DND-41 (cell line): ENCODE measurements around the gene HEATR3.
"Not testable (repeated sequence)": the region's sequence is repeated elsewhere in the genome, so short reads cannot be mapped to it uniquely, and the experiment has no call there.

ENCODE experiments used
- ATAC-seq: fragments of 200-7000 bp; cut with Tn5 transposase; 3 replicates; pipeline ENCODE4 v1.9.1; 2021; ENCODE audit warnings: low read depth; ENCODE audit not compliant: insufficient read depth
- DNase-seq: peaks from one replicate; pipeline ENCODE4 v3.0.0-alpha.2; 2020
- H2AFZ ChIP-seq: 2 replicates; pipeline ENCODE4 v1.6.0; 2012; ENCODE audit warnings: low read depth, low read length
- H3K27ac ChIP-seq: 2 replicates; pipeline ENCODE4 v1.5.1; 2012; ENCODE audit warnings: low read length, inconsistent platforms
- H3K27me3 ChIP-seq: fragments of 200-600 bp; sonication (generic); 2 replicates; pipeline ENCODE4 v1.6.0; 2012; ENCODE audit warnings: low read length, mild to moderate bottlenecking, inconsistent platforms; ENCODE audit not compliant: insufficient read depth, poor library complexity
- H3K36me3 ChIP-seq: 2 replicates; pipeline ENCODE4 v1.5.1; 2012; ENCODE audit warnings: low read length, inconsistent platforms; ENCODE audit not compliant: insufficient read depth
- H3K4me1 ChIP-seq: 2 replicates; pipeline ENCODE4 v1.5.1; 2012; ENCODE audit warnings: mild to moderate bottlenecking, low read length; ENCODE audit not compliant: insufficient read depth
- H3K4me2 ChIP-seq: 2 replicates; pipeline ENCODE4 v1.6.0; 2012; ENCODE audit warnings: mild to moderate bottlenecking, moderate library complexity, low read length, inconsistent platforms; ENCODE audit not compliant: insufficient read depth
- H3K4me3 ChIP-seq, 2 experiments: fragments of 200-600 bp in 1 of 2; shearing (Covaris generic) in 1 of 2; 2 replicates each; pipeline ENCODE4 v1.5.1; 2012 to 2016; ENCODE audit warnings: inconsistent platforms in 2 of 2, low read length in 2 of 2, mild to moderate bottlenecking in 2 of 2, low read depth in 1 of 2, moderate library complexity in 1 of 2
- H3K79me2 ChIP-seq: 2 replicates; pipeline ENCODE4 v1.6.0; 2012; ENCODE audit warnings: low read length, inconsistent platforms; ENCODE audit not compliant: insufficient read depth
- H3K9ac ChIP-seq: 2 replicates; pipeline ENCODE4 v1.6.0; 2012; ENCODE audit warnings: low read depth, mild to moderate bottlenecking, inconsistent platforms, low read length, moderate library complexity
- H3K9me3 ChIP-seq: 2 replicates; pipeline ENCODE4 v1.5.1; 2012; ENCODE audit warnings: low read length, moderate library complexity, mild to moderate bottlenecking, inconsistent platforms; ENCODE audit not compliant: insufficient read depth, severe bottlenecking
- H4K20me1 ChIP-seq: 2 replicates; pipeline ENCODE4 v1.6.0; 2012; ENCODE audit warnings: low read length; ENCODE audit not compliant: insufficient read depth
- EZH2 ChIP-seq: IDR thresholded peaks from 3 replicates; pipeline ENCODE4 v1.6.1; 2012; ENCODE audit warnings: borderline replicate concordance, low read depth, mild to moderate bottlenecking, moderate library complexity, low read length, inconsistent platforms; ENCODE audit not compliant: severe bottlenecking
- TF ChIP-seq, protein P1 (sequence below): IDR thresholded peaks from 2 replicates; pipeline ENCODE4 v1.5.1; 2012; ENCODE audit warnings: borderline replicate concordance, low read length, moderate library complexity, mild to moderate bottlenecking; ENCODE audit not compliant: poor library complexity, severe bottlenecking; ENCODE audit errors: extremely low read depth

The HEATR3 gene

DNA sequence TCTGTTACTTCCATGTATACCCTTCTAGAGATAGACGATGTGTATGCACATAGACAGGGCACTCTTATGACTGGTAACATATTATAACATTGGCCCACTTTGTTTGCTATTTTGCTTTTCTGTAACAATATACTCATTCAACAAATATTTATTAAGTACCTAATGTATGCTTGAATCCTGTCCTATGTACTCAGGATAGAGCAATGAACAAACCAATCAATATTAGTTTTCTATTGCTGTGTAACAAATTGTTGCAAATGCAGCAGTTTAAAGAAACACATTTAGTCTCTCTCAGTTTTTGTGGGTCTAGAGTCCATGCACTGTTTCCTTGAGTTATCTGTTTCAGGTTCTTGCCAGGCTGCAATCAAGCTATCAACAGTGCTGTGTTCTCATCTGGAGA, 57.6 kb downstream of the HEATR3 start:
- no peak overlapping the region for H3K9ac ChIP-seq
- H3K79me2 ChIP-seq, result no peaks in the 10 kb centered on the region
- H3K27me3 ChIP-seq, result no peaks in the 10 kb centered on the region
- no peak overlapping the region for H3K4me2 ChIP-seq
- no peaks in the 10 kb centered on the region for H4K20me1 ChIP-seq
- no peaks in the 10 kb centered on the region for H3K9me3 ChIP-seq
- DNase-seq (no peak), ATAC-seq (no peak)
- H3K36me3 ChIP-seq, result no peaks in the 10 kb centered on the region
- H3K4me3 ChIP-seq, result no peak overlapping the region
- no peak overlapping the region for H2AFZ ChIP-seq
- H3K27ac ChIP-seq, result no peak overlapping the region
- H3K4me1 ChIP-seq, result no peaks in the 10 kb centered on the region
- no peak for TF ChIP-seq EZH2
- TF ChIP-seq, protein P1, sequence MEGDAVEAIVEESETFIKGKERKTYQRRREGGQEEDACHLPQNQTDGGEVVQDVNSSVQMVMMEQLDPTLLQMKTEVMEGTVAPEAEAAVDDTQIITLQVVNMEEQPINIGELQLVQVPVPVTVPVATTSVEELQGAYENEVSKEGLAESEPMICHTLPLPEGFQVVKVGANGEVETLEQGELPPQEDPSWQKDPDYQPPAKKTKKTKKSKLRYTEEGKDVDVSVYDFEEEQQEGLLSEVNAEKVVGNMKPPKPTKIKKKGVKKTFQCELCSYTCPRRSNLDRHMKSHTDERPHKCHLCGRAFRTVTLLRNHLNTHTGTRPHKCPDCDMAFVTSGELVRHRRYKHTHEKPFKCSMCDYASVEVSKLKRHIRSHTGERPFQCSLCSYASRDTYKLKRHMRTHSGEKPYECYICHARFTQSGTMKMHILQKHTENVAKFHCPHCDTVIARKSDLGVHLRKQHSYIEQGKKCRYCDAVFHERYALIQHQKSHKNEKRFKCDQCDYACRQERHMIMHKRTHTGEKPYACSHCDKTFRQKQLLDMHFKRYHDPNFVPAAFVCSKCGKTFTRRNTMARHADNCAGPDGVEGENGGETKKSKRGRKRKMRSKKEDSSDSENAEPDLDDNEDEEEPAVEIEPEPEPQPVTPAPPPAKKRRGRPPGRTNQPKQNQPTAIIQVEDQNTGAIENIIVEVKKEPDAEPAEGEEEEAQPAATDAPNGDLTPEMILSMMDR, result no peak

DNA sequence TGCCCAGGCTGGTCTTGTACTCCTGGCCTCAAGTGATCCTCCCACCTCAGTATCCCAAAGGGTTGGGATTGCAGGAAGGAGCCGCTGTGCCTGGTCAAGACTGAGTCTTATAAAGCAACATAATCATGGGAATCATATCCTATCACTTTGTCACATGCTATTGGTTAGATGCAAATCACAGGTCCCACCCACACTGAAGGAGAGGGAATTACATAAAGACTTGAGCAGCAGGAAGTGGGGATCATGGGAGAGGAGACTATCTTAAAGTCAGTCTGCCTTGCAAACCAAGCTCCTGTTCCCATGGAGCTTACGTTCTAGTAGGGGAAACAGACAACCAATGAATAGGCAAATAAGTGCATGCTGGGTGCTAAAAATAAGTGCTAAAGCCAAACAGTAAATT, 59.0 kb downstream of the HEATR3 start:
- H3K4me2 ChIP-seq, result no peak overlapping the region
- H3K79me2 ChIP-seq, result no peaks in the 10 kb centered on the region
- no peaks in the 10 kb centered on the region for H3K36me3 ChIP-seq
- no peak for DNase-seq
- H3K9ac ChIP-seq, result no peak overlapping the region
- H3K4me3 ChIP-seq, result no peak overlapping the region
- H4K20me1 ChIP-seq, result no peaks in the 10 kb centered on the region
- H3K9me3 ChIP-seq, result no peaks in the 10 kb centered on the region
- H3K4me1 ChIP-seq, result no peaks in the 10 kb centered on the region
- H3K27me3 ChIP-seq, result no peaks in the 10 kb centered on the region
- H2AFZ ChIP-seq, result no peak overlapping the region
- no peak overlapping the region for H3K27ac ChIP-seq
- TF ChIP-seq, protein P1, result no peak
- no peak for TF ChIP-seq EZH2
- ATAC-seq, result no peak

DNA sequence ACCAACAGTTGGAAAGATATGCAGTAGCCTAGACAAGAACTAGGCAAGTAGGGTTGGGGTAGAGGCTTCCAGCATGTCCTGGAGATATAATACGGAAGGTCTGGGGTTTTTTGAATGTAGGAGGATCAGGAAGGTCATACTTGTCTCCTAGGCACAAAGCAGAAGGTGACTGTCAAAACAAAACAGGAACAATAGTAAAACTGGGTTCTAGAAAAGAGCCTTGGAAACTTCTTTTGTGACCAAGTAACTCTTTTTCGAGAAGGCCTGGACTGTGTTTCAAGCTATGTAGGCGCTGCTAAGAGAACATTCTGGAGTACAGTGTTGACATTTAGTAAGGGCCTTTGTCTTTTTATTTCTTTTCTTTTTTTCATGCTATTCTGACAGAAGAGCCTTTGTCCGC, 60.4 kb downstream of the HEATR3 start:
- H3K4me2 ChIP-seq, result no peak overlapping the region
- DNase-seq (no peak), ATAC-seq (no peak)
- no peak overlapping the region for H2AFZ ChIP-seq
- no peaks in the 10 kb centered on the region for H4K20me1 ChIP-seq
- H3K4me1 ChIP-seq, result no peaks in the 10 kb centered on the region
- H3K9me3 ChIP-seq, result no peaks in the 10 kb centered on the region
- H3K27me3 ChIP-seq, result no peaks in the 10 kb centered on the region
- H3K36me3 ChIP-seq, result no peaks in the 10 kb centered on the region
- H3K4me3 ChIP-seq, result no peak overlapping the region
- TF ChIP-seq, protein P1, result no peak
- TF ChIP-seq EZH2, result no peak
- H3K79me2 ChIP-seq, result no peaks in the 10 kb centered on the region
- H3K9ac ChIP-seq, result no peak overlapping the region
- no peak overlapping the region for H3K27ac ChIP-seq

DNA sequence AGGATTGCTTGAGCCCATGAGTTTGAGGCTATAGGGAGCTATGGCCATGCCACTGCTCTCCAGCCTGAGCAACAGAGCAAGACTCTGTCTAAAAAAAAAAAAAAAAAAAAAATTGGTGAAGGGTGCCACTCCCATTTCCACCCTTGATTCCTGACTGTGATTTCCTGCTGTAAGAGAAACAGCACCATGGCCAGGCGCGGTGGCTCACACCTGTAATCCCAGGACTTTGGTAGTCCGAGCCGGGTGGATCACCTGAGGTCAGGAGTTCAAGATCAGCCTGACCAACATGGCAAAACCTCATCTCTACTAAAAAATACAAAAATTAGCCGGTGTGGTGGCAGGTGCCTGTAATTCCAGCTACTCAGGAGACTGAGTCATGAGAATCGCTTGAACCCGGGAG, 66.8 kb downstream of the HEATR3 start:
- not testable (repeated sequence) for H2AFZ ChIP-seq, H3K4me2 ChIP-seq, H3K9me3 ChIP-seq, H4K20me1 ChIP-seq, DNase-seq, H3K27ac ChIP-seq, H3K4me3 ChIP-seq, H3K4me1 ChIP-seq, H3K36me3 ChIP-seq, H3K27me3 ChIP-seq, H3K9ac ChIP-seq, ATAC-seq, H3K79me2 ChIP-seq
